ENCODE measurements around the gene NLRP6.

NLRP6 gene

DNA sequence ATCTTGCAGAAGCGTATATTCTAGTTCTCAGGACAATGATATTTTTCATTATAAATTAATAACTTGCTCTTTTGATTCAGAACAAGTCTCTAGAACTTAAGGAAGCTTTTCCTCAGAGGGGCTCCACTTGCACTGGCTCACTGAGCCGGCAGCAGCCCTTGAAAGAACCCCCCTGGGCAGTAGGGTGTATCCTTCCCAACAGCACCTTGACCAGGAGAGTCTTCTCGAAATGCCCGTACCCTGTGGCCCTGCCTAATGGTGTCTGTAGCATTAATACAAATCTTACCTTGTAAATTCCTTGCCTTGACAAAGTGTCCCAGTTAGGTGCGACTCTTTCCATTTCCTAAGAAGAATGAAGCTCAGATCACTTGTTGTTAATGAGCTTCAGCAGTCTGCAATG, 27.9 kb upstream of the NLRP6 start:
- Histone ChIP-seq H3K36me3 (replicated peaks; ENCODE audit: low read depth, low read length) (peaks cover 59% of the 10 kb centered on the region), H3K27me3 (ENCODE audit: low read depth, low read length) (no peaks in the 10 kb centered on the region), H4K20me1 (ENCODE audit: insufficient read depth, low read length) (no peaks in the 10 kb centered on the region), H3K79me2 (ENCODE audit: low read length) (no peaks in the 10 kb centered on the region), H2AFZ (ENCODE audit: low read depth, low read length) (no peak overlapping the region), H3K4me1 (ENCODE audit: low read length) (no peaks in the 10 kb centered on the region), H3K9ac (ENCODE audit: low read length) (no peak overlapping the region), H3K4me2 (ENCODE audit: low read length) (no peak overlapping the region), H3K27ac (ENCODE audit: low read length) (no peak overlapping the region), H3K9me3 (ENCODE audit: insufficient read depth, low read length) (no peaks in the 10 kb centered on the region), H3K4me3 (ENCODE audit: low read length) (no peak overlapping the region)
- TF ChIP-seq EZH2phosphoT487 (IDR thresholded peaks at IDR 0.05; ENCODE audit: low read depth): no peak
- TF ChIP-seq, protein P1, sequence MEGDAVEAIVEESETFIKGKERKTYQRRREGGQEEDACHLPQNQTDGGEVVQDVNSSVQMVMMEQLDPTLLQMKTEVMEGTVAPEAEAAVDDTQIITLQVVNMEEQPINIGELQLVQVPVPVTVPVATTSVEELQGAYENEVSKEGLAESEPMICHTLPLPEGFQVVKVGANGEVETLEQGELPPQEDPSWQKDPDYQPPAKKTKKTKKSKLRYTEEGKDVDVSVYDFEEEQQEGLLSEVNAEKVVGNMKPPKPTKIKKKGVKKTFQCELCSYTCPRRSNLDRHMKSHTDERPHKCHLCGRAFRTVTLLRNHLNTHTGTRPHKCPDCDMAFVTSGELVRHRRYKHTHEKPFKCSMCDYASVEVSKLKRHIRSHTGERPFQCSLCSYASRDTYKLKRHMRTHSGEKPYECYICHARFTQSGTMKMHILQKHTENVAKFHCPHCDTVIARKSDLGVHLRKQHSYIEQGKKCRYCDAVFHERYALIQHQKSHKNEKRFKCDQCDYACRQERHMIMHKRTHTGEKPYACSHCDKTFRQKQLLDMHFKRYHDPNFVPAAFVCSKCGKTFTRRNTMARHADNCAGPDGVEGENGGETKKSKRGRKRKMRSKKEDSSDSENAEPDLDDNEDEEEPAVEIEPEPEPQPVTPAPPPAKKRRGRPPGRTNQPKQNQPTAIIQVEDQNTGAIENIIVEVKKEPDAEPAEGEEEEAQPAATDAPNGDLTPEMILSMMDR (IDR thresholded peaks at IDR 0.05; ENCODE audit: low read depth, low read length): no peak

GRCh38 chr11:250740-251299, 27.4 kb upstream of the NLRP6 start:
- no peak overlapping the region for H3K4me2 ChIP-seq (ENCODE audit: low read length)
- H3K9ac ChIP-seq (ENCODE audit: low read length): no peak overlapping the region
- no peak overlapping the region for H2AFZ ChIP-seq (ENCODE audit: low read depth, low read length)
- peaks cover 54% of the 10 kb centered on the region for H3K36me3 ChIP-seq (replicated peaks; ENCODE audit: low read depth, low read length)
- H3K4me1 ChIP-seq (ENCODE audit: low read length): no peaks in the 10 kb centered on the region
- H4K20me1 ChIP-seq (ENCODE audit: insufficient read depth, low read length): no peaks in the 10 kb centered on the region
- H3K4me3 ChIP-seq (ENCODE audit: low read length): no peak overlapping the region
- TF ChIP-seq EZH2phosphoT487 (IDR thresholded peaks at IDR 0.05; ENCODE audit: low read depth): no peak
- TF ChIP-seq, protein P1 (IDR thresholded peaks at IDR 0.05; ENCODE audit: low read depth, low read length): peak; percentile 85
- H3K27me3 ChIP-seq (ENCODE audit: low read depth, low read length): no peaks in the 10 kb centered on the region
- H3K27ac ChIP-seq (ENCODE audit: low read length): no peak overlapping the region
- no peaks in the 10 kb centered on the region for H3K9me3 ChIP-seq (ENCODE audit: insufficient read depth, low read length)
- H3K79me2 ChIP-seq (ENCODE audit: low read length): no peaks in the 10 kb centered on the region

DNA sequence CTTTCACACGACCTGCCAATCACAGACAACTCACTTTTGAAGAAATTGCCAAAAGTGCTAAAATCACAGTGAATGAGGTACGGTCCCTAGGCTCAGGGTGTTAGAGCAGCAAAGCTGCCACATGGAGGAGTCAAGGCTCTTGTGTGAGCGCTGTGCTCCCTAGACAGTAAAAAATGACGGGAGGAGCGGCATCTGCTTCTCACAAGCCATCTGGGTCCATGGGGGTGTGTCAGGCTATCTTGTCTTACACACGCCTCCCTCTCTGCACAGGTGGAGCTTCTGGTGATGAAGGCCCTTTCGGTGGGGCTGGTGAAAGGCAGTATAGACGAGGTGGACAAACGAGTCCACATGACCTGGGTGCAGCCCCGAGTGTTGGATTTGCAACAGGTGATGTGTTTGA, 26.7 kb upstream of the NLRP6 start:
- no peak overlapping the region for H3K4me3 ChIP-seq (ENCODE audit: low read length)
- H3K36me3 ChIP-seq (replicated peaks; ENCODE audit: low read depth, low read length): peaks cover 49% of the 10 kb centered on the region
- TF ChIP-seq, protein P1 (IDR thresholded peaks at IDR 0.05; ENCODE audit: low read depth, low read length): no peak
- TF ChIP-seq EZH2phosphoT487 (IDR thresholded peaks at IDR 0.05; ENCODE audit: low read depth): no peak

GRCh38 chr11:252666-253065, 25.5 kb upstream of the NLRP6 start:
- Histone ChIP-seq H3K79me2 (ENCODE audit: low read length) (no peaks in the 10 kb centered on the region), H3K4me2 (ENCODE audit: low read length) (no peak overlapping the region), H4K20me1 (ENCODE audit: insufficient read depth, low read length) (no peaks in the 10 kb centered on the region), H3K4me3 (ENCODE audit: low read length) (no peak overlapping the region), H3K27ac (ENCODE audit: low read length) (no peak overlapping the region), H3K9me3 (ENCODE audit: insufficient read depth, low read length) (no peaks in the 10 kb centered on the region), H3K27me3 (ENCODE audit: low read depth, low read length) (no peaks in the 10 kb centered on the region), H2AFZ (ENCODE audit: low read depth, low read length) (no peak overlapping the region), H3K4me1 (ENCODE audit: low read length) (peaks cover 11% of the 10 kb centered on the region), H3K36me3 (replicated peaks; ENCODE audit: low read depth, low read length) (peaks cover 41% of the 10 kb centered on the region), H3K9ac (ENCODE audit: low read length) (no peak overlapping the region)
- TF ChIP-seq EZH2phosphoT487 (IDR thresholded peaks at IDR 0.05; ENCODE audit: low read depth): no peak

More for the DNA sequence above, 26.7 kb upstream of the NLRP6 start:
- Histone ChIP-seq H3K27me3 (ENCODE audit: low read depth, low read length) (no peaks in the 10 kb centered on the region), H3K9ac (ENCODE audit: low read length) (no peak overlapping the region), H3K79me2 (ENCODE audit: low read length) (no peaks in the 10 kb centered on the region), H3K27ac (ENCODE audit: low read length) (no peak overlapping the region), H3K9me3 (ENCODE audit: insufficient read depth, low read length) (no peaks in the 10 kb centered on the region), H2AFZ (ENCODE audit: low read depth, low read length) (no peak overlapping the region), H3K4me1 (ENCODE audit: low read length) (no peaks in the 10 kb centered on the region), H4K20me1 (ENCODE audit: insufficient read depth, low read length) (no peaks in the 10 kb centered on the region), H3K4me2 (ENCODE audit: low read length) (no peak overlapping the region)

All from OCI-LY3 (cell line).